DMS 273 (cell line): ENCODE data around the gene SLC52A3.
"Not testable (repeated sequence)": the region's sequence is repeated elsewhere in the genome, so short reads cannot be mapped to it uniquely, and the experiment has no call there.

Source experiments
- DNase-seq: peaks from one replicate; lab custom pipeline; 2025; ENCODE audit not compliant: unreplicated experiment; lab: John Stamatoyannopoulos, UW

SLC52A3 gene

GRCh38 chr20:768426-768978 is at the start of gene SLC52A3:
Gene SLC52A3 (minus strand): TSS chr20:768500. CDS start chr20:765774, 2,726 bp downstream.
- peak; percentile 51 for DNase-seq

GRCh38 chr20:815914-816606 is 47.8 kb upstream of the SLC52A3 start:
- peak; percentile 81 for DNase-seq

- no peak for DNase-seq
Observed at GRCh38 chr20:815226-815625, 46.9 kb upstream of the SLC52A3 start.

- no peak for DNase-seq
Observed at GRCh38 chr20:813390-813789, 45.1 kb upstream of the SLC52A3 start.

GRCh38 chr20:812435-812814 is 44.1 kb upstream of the SLC52A3 start:
- not testable (repeated sequence) for DNase-seq

GRCh38 chr20:811776-812434 is 43.6 kb upstream of the SLC52A3 start:
- not testable (repeated sequence) for DNase-seq

GRCh38 chr20:805713-806112 is 37.4 kb upstream of the SLC52A3 start:
- peak; percentile 58 for DNase-seq

- no peak for DNase-seq
Observed at GRCh38 chr20:801678-802077, 33.4 kb upstream of the SLC52A3 start.

GRCh38 chr20:800026-800425 is 31.7 kb upstream of the SLC52A3 start:
- DNase-seq: not testable (repeated sequence)

GRCh38 chr20:798746-799145 is 30.4 kb upstream of the SLC52A3 start:
- DNase-seq: not testable (repeated sequence)

GRCh38 chr20:796921-797320 is 28.6 kb upstream of the SLC52A3 start:
- no peak for DNase-seq

GRCh38 chr20:792248-792647 is 23.9 kb upstream of the SLC52A3 start:
- DNase-seq: no peak

GRCh38 chr20:791056-791455 is 22.8 kb upstream of the SLC52A3 start:
- DNase-seq: no peak

GRCh38 chr20:787825-788224 is 19.5 kb upstream of the SLC52A3 start:
- DNase-seq: no peak

- DNase-seq: no peak
Observed at GRCh38 chr20:779771-780170, 11.5 kb upstream of the SLC52A3 start.

GRCh38 chr20:776165-776564 is 7.9 kb upstream of the SLC52A3 start:
- DNase-seq: no peak

GRCh38 chr20:775679-776135 is 7.4 kb upstream of the SLC52A3 start:
- no peak for DNase-seq

GRCh38 chr20:774660-775057 is 6.4 kb upstream of the SLC52A3 start:
- DNase-seq: no peak

GRCh38 chr20:774016-774659 is 5.8 kb upstream of the SLC52A3 start:
- DNase-seq: peak; percentile 40

GRCh38 chr20:772806-773205 is 4.5 kb upstream of the SLC52A3 start:
- peak; percentile 12 for DNase-seq

GRCh38 chr20:771741-772464 is 3.6 kb upstream of the SLC52A3 start:
- no peak for DNase-seq
